GM21576 (cell line): ENCODE measurements around the gene SV2C.
"Not testable (repeated sequence)": the region's sequence is repeated elsewhere in the genome, so short reads cannot be mapped to it uniquely, and the experiment has no call there.

Experiments used
- ATAC-seq: cut with Tn5 transposase; IDR thresholded peaks from one replicate; pipeline ENCODE4 v1.9.1; 2021; ENCODE audit warnings: mild to moderate bottlenecking, moderate library complexity; ENCODE audit not compliant: unreplicated experiment

Gene SV2C

GRCh38 chr5:76082772-76083554, at the start of gene SV2C:
TSS of gene SV2C (plus strand) at chr5:76083383. CDS start at chr5:76131751, 48,368 bp downstream.
- no peak for ATAC-seq

- not testable (repeated sequence) for ATAC-seq
Measured at GRCh38 chr5:76037736-76038151, 45.4 kb upstream of the SV2C start.

GRCh38 chr5:76038212-76038611, 45.0 kb upstream of the SV2C start:
- ATAC-seq = no peak

GRCh38 chr5:76040806-76041205, 42.4 kb upstream of the SV2C start:
- ATAC-seq = no peak

- ATAC-seq = no peak
Measured at GRCh38 chr5:76041863-76042262, 41.3 kb upstream of the SV2C start.

GRCh38 chr5:76046741-76047140, 36.4 kb upstream of the SV2C start:
- no peak for ATAC-seq

- no peak for ATAC-seq
Measured at GRCh38 chr5:76050134-76050533, 33.0 kb upstream of the SV2C start.

GRCh38 chr5:76062502-76063041, 20.6 kb upstream of the SV2C start:
- no peak for ATAC-seq

GRCh38 chr5:76065258-76065657, 17.9 kb upstream of the SV2C start:
- ATAC-seq = no peak

- no peak for ATAC-seq
Measured at GRCh38 chr5:76069061-76069735, 14.0 kb upstream of the SV2C start.

GRCh38 chr5:76074487-76075065, 8.6 kb upstream of the SV2C start:
- peak; percentile 47 for ATAC-seq

- no peak for ATAC-seq
Measured at GRCh38 chr5:76081811-76082771, 1.1 kb upstream of the SV2C start.

GRCh38 chr5:76083555-76084495, 642 bp downstream of the SV2C start:
- no peak for ATAC-seq

GRCh38 chr5:76084496-76085242, 1.5 kb downstream of the SV2C start:
- ATAC-seq = no peak

- ATAC-seq = no peak
Measured at GRCh38 chr5:76085243-76085579, 2.0 kb downstream of the SV2C start.

GRCh38 chr5:76086095-76086494, 2.9 kb downstream of the SV2C start:
- no peak for ATAC-seq

- ATAC-seq = not testable (repeated sequence)
Measured at GRCh38 chr5:76089156-76089555, 6.0 kb downstream of the SV2C start.

GRCh38 chr5:76091351-76091750, 8.2 kb downstream of the SV2C start:
- no peak for ATAC-seq

- peak; percentile 76 for ATAC-seq
Measured at GRCh38 chr5:76099286-76099702, 16.1 kb downstream of the SV2C start.
